OCI-LY1 (cell line): Measurements from ENCODE around the gene KLHL6.
"Not testable (repeated sequence)": the region's sequence is repeated elsewhere in the genome, so short reads cannot be mapped to it uniquely, and the experiment has no call there.

Experiments used
- H2AFZ ChIP-seq: fragments of 200-600 bp; sonication (generic), shearing (Covaris generic); 2 replicates; pipeline ENCODE4 v1.6.0; 2014; ENCODE audit warnings: antibody characterized with exemption, mild to moderate bottlenecking, low read length
- H3F3A ChIP-seq: fragments of 200-600 bp; sonication (generic), shearing (Covaris generic); 2 replicates; pipeline ENCODE4 v1.6.0; 2014; ENCODE audit warnings: mild to moderate bottlenecking, antibody characterized with exemption, low read length, moderate library complexity; ENCODE audit not compliant: insufficient read depth
- H3K27ac ChIP-seq: fragments of 200-600 bp; sonication (generic); 2 replicates; pipeline ENCODE4 v1.5.1; 2014; ENCODE audit warnings: low read length, mixed run types, mild to moderate bottlenecking, low read depth; ENCODE audit not compliant: poor library complexity, severe bottlenecking
- H3K27me3 ChIP-seq: fragments of 200-600 bp; sonication (generic); 2 replicates; pipeline ENCODE4 v1.6.0; 2014; ENCODE audit warnings: antibody characterized with exemption, mild to moderate bottlenecking, low read length, moderate library complexity; ENCODE audit not compliant: insufficient read depth
- H3K36me3 ChIP-seq: fragments of 200-600 bp; sonication (generic); 2 replicates; pipeline ENCODE4 v1.6.1; 2014; ENCODE audit warnings: mild to moderate bottlenecking, antibody characterized with exemption, low read length, moderate library complexity, mixed read lengths; ENCODE audit not compliant: insufficient read depth
- H3K4me1 ChIP-seq: fragments of 200-600 bp; sonication (generic); 2 replicates; pipeline ENCODE4 v1.5.1; 2014; ENCODE audit warnings: mild to moderate bottlenecking, low read length, moderate library complexity; ENCODE audit not compliant: insufficient read depth, severe bottlenecking
- H3K4me2 ChIP-seq: fragments of 200-600 bp; sonication (generic), shearing (Covaris generic); 2 replicates; pipeline ENCODE4 v1.6.1; 2014; ENCODE audit warnings: low read length
- H3K4me3 ChIP-seq: fragments of 200-600 bp; sonication (generic); 2 replicates; pipeline ENCODE4 v1.5.1; 2014; ENCODE audit warnings: low read length, low read depth, mild to moderate bottlenecking, mixed read lengths; ENCODE audit not compliant: poor library complexity, severe bottlenecking
- H3K79me2 ChIP-seq: fragments of 200-600 bp; shearing (Covaris generic); 2 replicates; pipeline ENCODE4 v1.6.1; 2016; ENCODE audit warnings: mixed run types, low read length, mixed read lengths; ENCODE audit not compliant: insufficient read depth
- H3K9ac ChIP-seq: fragments of 200-600 bp; sonication (generic), shearing (Covaris generic); 2 replicates; pipeline ENCODE4 v1.6.1; 2014; ENCODE audit warnings: mild to moderate bottlenecking, low read length, mixed read lengths
- H3K9me2 ChIP-seq: fragments of 200-600 bp; sonication (generic), shearing (Covaris generic); 2 replicates; pipeline ENCODE4 v1.6.1; 2014; ENCODE audit warnings: low read depth, mild to moderate bottlenecking, low read length, mixed read lengths
- H3K9me3 ChIP-seq: fragments of 200-600 bp; shearing (Covaris generic); 2 replicates; pipeline ENCODE4 v1.6.1; 2014; ENCODE audit warnings: low read length, mixed read lengths
- H4K20me1 ChIP-seq: fragments of 200-600 bp; sonication (generic), shearing (Covaris generic); 2 replicates; pipeline ENCODE4 v1.6.0; 2016; ENCODE audit warnings: mild to moderate bottlenecking, low read length; ENCODE audit not compliant: insufficient read depth
- CTCF ChIP-seq: fragments of 200-600 bp; sonication (generic), shearing (Covaris generic); IDR thresholded peaks from 2 replicates; pipeline ENCODE4 v1.5.1; 2017; ENCODE audit warnings: mild to moderate bottlenecking, antibody characterized with exemption, low read length, moderate library complexity, mixed read lengths
- EZH2 ChIP-seq: fragments of 200-600 bp; sonication (generic), shearing (Covaris generic); IDR thresholded peaks from 2 replicates; pipeline ENCODE4 v1.8.0; 2017; ENCODE audit warnings: borderline replicate concordance, mixed run types, mild to moderate bottlenecking, antibody characterized with exemption, low read length, moderate library complexity, mixed read lengths

The KLHL6 gene

DNA sequence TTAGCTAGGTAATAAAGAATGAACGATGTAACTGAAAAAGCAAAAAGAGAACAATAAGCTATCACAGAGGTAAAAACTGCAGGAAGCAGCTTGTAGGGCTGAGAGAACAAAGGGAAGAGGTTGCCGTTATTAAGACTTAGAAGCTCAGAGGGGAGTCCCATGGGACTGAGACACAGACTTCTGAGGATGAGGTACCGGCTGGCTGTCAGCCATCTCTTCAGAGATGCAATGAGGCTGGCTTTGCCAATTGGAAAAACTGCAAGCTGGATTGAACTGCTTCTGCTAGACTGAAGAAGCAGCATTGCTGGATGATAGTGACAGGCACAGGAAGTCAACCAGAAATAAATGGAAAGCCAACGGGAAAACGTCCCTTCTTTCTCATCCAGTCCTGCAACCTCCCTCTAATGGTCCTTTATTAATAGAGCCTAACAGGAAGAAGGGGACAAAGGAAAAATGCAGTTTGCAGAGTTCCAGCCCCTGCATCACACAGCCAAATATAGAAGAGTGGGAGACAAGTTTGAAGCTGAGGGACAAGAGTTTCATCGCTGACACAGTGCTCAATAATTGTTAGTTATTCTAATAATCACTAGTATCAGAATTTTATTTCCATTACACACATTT lies 21.1 kb upstream of the KLHL6 start:
- H3K9me3 ChIP-seq: no peaks in the 10 kb centered on the region
- no peak overlapping the region for H3K4me3 ChIP-seq
- H4K20me1 ChIP-seq: no peaks in the 10 kb centered on the region
- H3K9ac ChIP-seq: no peak overlapping the region
- no peaks in the 10 kb centered on the region for H3K27me3 ChIP-seq
- no peaks in the 10 kb centered on the region for H3K79me2 ChIP-seq
- H3K27ac ChIP-seq: peak overlapping the region; percentile 31
- H3K36me3 ChIP-seq: no peaks in the 10 kb centered on the region
- peak overlapping the region; percentile 20; the same call in 1 of the 2 replicates for H3K4me2 ChIP-seq
- peaks cover 3% of the 10 kb centered on the region; the same call in 1 of the 2 replicates for H3F3A ChIP-seq
- TF ChIP-seq CTCF: no peak
- no peaks in the 10 kb centered on the region for H3K9me2 ChIP-seq
- no peak overlapping the region for H2AFZ ChIP-seq
- peaks cover 77% of the 10 kb centered on the region for H3K4me1 ChIP-seq

GRCh38 chr3:183572935-183573334 lies 17.4 kb upstream of the KLHL6 start:
- Histone ChIP-seq H3K27ac (peak overlapping the region; percentile 8), H3K36me3 (no peaks in the 10 kb centered on the region), H3K4me1 (peaks cover 51% of the 10 kb centered on the region), H4K20me1 (no peaks in the 10 kb centered on the region), H3K79me2 (no peaks in the 10 kb centered on the region), H3F3A (no peaks in the 10 kb centered on the region), H3K27me3 (no peaks in the 10 kb centered on the region), H3K9ac (no peak overlapping the region), H2AFZ (no peak overlapping the region), H3K4me3 (no peak overlapping the region), H3K9me3 (no peaks in the 10 kb centered on the region), H3K9me2 (no peaks in the 10 kb centered on the region), H3K4me2 (no peak overlapping the region)
- TF ChIP-seq CTCF: no peak
- no peak for TF ChIP-seq EZH2

- H3K4me3 ChIP-seq, H3K27ac ChIP-seq, H3K36me3 ChIP-seq, H2AFZ ChIP-seq, H3K79me2 ChIP-seq, H4K20me1 ChIP-seq, H3F3A ChIP-seq, H3K9me3 ChIP-seq, H3K9me2 ChIP-seq, H3K27me3 ChIP-seq, H3K4me2 ChIP-seq, H3K9ac ChIP-seq: not testable (repeated sequence)
- peaks cover 30% of the 10 kb centered on the region for H3K4me1 ChIP-seq
Measured at GRCh38 chr3:183570191-183570590, 14.7 kb upstream of the KLHL6 start.

DNA sequence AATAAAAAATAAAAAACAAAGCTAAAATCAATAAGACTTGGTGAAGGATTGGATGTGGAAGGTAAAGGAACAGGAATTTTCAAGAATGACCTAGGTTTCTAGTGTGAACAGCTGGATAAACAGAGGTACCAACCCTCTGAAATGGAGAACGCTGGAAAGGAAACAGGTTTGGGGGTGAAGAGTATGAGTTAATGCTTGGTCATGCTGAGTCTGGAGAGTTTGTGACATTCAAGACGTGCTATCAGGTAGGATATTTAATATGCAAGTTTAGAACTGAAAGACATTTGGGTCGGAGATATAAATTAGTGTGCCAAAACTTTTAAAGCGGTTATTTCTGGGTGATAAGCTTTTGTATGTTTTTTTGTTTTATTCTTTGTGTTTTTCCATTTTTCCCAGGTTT lies 11.4 kb upstream of the KLHL6 start:
- Histone ChIP-seq H3K4me3 (no peak overlapping the region), H4K20me1 (no peaks in the 10 kb centered on the region), H3K36me3 (no peaks in the 10 kb centered on the region), H3K27me3 (no peaks in the 10 kb centered on the region), H3K4me1 (peaks cover 37% of the 10 kb centered on the region), H3K9me2 (no peaks in the 10 kb centered on the region), H3K79me2 (no peaks in the 10 kb centered on the region), H3K4me2 (no peak overlapping the region), H3K27ac (no peak overlapping the region), H3K9me3 (no peaks in the 10 kb centered on the region), H3F3A (no peaks in the 10 kb centered on the region), H2AFZ (no peak overlapping the region), H3K9ac (no peak overlapping the region)
- no peak for TF ChIP-seq EZH2
- no peak for TF ChIP-seq CTCF
